Smooth muscle cell of trachea (primary cell): ENCODE data around the gene BCAN. TPM values are rescaled to one million over a fixed set of nuclear protein-coding genes. Genes with fewer than 3 reads are reported as not detected.

ENCODE experiments used
- total RNA-seq: library from RNA; depleted of rRNA; stranded (reverse); fragments of >200 nt; gene quantifications from 2 replicates; pipeline ENCODE4 v1.2.1, GENCODE V29; 2014

Gene BCAN, protein sequence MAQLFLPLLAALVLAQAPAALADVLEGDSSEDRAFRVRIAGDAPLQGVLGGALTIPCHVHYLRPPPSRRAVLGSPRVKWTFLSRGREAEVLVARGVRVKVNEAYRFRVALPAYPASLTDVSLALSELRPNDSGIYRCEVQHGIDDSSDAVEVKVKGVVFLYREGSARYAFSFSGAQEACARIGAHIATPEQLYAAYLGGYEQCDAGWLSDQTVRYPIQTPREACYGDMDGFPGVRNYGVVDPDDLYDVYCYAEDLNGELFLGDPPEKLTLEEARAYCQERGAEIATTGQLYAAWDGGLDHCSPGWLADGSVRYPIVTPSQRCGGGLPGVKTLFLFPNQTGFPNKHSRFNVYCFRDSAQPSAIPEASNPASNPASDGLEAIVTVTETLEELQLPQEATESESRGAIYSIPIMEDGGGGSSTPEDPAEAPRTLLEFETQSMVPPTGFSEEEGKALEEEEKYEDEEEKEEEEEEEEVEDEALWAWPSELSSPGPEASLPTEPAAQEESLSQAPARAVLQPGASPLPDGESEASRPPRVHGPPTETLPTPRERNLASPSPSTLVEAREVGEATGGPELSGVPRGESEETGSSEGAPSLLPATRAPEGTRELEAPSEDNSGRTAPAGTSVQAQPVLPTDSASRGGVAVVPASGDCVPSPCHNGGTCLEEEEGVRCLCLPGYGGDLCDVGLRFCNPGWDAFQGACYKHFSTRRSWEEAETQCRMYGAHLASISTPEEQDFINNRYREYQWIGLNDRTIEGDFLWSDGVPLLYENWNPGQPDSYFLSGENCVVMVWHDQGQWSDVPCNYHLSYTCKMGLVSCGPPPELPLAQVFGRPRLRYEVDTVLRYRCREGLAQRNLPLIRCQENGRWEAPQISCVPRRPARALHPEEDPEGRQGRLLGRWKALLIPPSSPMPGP
- not detected in 2 replicates for total RNA-seq

DNA sequence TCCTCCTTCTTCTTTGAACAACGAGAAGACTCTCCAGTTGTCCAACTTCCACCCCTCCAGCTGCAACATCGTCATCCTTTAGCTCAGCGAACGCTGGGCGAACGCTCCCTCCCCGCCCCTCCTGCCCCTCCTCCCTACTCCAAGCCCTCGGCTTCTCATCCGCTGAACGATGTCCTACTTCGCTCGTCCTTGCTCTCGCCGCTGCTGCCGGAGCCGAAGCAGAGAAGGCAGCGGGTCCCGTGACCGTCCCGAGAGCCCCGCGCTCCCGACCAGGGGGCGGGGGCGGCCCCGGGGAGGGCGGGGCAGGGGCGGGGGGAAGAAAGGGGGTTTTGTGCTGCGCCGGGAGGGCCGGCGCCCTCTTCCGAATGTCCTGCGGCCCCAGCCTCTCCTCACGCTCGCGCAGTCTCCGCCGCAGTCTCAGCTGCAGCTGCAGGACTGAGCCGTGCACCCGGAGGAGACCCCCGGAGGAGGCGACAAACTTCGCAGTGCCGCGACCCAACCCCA is at the start of gene BCAN:
TSS of gene BCAN (plus strand) at position 357 of the 504 bp plus-strand sequence. CDS start 3,938 bp downstream, outside the sequence.

DNA sequence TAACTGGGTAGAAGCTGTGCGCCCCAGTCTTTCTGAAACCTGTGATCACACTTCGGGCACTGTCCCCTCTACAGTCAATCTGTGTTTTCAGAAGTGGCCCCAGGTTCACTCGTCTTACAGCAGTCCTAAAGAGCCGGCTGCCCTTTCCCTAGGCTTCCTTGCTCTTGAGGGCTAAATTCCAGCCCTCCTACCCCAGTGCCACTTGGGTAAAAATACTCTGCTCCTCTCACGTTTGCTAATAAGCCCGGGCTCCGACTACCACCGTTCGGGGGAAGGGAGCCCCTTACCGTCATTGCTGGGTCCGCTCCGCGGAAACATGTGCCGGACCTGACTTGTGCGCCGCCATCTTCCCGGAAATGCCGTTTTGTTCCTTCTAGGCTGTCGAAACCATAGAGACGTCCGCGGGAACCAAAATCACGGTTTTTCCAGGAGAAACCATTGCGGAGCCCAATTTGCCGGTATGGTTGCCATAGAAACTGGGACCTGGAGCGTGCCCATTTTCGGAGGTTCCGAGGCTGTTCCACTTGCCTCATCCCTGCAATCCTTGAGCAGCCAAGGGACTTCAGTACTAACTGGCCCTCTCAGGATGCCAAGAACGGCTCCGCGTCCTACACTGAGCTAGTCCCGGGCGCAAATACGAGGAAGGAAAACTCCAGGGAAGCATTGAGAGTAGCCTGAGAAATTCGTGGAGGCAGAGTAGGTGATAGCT is 40.6 kb upstream of the BCAN start, which contains the start of gene GPATCH4:
TSS of gene GPATCH4 (minus strand) at position 358 of the 709 bp plus-strand sequence.

DNA sequence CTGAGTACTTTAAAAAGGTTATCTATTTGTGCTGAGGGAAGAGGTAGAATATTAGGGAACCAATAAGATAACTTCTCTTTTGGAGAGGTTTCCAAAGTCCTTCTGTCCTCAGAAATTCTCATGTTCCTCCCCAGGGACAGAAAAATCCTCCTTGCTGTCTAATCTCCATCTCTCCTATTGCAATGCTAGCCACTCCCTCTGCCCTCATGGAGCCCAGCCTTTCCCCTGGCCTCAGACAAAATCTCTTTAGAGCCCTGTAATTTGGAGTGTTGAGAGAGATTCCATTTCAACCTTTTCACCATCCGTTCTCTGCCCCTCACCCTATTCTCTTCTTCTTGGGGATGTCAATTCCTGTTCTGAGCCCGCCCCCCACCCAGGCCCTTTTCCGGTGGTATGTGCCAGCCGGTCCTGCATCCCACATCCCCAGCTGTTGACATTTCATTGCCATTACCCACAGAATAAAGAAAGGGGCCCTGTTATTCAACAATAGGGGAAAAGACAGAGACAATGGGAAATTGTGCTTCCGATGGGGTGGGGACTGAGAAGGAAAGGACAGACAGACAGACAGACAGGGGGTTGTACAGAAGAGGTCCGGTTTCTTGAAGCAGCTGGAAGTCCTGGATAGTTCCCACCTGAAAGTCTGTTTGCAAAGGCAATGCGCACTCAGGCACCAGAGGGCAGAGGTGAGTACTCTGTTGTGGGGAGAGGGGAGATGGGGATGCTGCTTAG is 22.9 kb upstream of the BCAN start, which contains the start of gene HAPLN2:
TSS of gene HAPLN2 (plus strand) at position 563 of the 729 bp plus-strand sequence. CDS start 4,076 bp downstream, outside the sequence.

DNA sequence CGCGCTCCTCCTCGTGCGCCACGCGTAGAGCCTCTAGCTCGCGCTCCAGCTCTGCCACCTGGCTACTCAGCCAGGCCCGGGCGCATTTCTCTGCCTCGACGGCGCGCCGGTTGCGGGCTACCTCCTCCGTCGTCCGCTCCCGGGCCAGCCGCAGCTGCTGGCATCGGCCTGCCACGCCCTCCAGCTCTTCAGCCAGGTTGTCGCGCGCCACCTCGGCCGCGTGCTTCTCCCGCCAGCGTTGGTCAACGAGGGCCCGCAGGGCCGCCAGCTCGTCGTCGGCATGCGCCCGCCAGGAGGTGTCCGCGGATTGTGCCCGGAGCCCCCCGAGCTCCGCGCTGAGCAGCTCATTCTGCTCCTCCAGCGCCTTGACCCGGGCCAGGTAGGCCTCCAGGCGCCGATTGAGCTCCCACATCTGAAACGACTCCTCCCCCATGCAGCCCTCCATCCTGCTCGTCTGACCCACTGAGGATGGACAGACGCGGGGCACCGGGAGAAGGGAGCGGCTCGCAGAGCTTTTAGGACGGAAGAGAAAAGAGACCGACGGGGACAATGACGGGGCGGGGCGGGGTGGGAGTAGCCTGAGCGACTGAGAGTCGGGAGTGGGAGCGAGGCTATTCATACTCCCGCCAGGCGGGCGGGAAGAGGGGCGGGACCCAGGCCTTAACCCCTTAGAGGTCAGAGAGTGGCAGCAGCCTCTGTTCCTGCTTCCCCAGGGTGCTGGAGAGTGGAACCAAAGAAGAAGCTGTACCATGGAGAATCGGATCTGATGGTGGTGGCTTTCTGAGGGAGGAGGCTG is 35.1 kb downstream of the BCAN start, which contains the start of gene NES:
TSS of gene NES (minus strand) at position 588 of the 796 bp plus-strand sequence. CDS start at position 445, 143 bp downstream.

DNA sequence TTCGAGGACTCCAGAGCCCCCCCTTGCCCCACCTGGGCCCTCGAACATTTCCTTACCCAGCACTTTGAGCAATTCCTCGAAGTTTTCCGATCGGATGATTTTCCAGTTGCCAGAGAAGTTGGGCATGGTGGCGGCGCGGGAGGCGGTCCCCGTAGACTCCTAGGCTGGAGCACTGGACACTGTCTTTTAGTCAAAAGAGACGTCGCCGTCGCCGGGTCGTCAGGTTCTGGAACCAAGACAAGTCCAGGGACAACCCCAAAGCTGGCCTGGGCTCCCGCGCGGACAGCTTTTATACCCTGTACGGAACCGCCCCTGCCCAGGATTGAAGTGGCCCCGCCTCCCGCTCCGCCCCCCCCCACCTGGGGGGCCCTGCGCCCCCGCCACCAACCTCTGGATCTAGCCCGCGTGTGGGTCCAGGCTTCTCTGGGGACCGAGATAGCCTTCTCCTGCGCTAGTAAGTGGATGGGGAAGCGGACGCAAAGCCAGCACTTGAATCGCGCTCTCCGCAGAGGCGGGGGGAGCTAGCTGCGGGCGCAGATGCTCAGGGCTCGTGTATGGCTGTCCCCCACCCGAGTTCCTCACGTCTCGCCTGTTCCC is 63.5 kb downstream of the BCAN start, which contains the start of gene CRABP2:
TSS of gene CRABP2 (minus strand) at position 263 of the 597 bp plus-strand sequence. CDS start at position 126, 137 bp downstream.

Other genes with a start within 250 kb of the BCAN start
- 11.6 and 12.1 TPM in 2 replicates for gene MEF2D, start 141.3 kb upstream of the BCAN start, total RNA-seq
- gene IQGAP3, start 69.6 kb upstream of the BCAN start, total RNA-seq = 3.8 and 50.3 TPM in 2 replicates
- not detected in 2 replicates for gene TTC24, start 62.4 kb upstream of the BCAN start, total RNA-seq
- gene NAXE, start 50.3 kb upstream of the BCAN start, total RNA-seq = 61.2 and 85.8 TPM in 2 replicates
- gene GPATCH4, start 40.6 kb upstream of the BCAN start, total RNA-seq = 11.9 and 19.9 TPM in 2 replicates
- not detected in 2 replicates for gene HAPLN2, start 22.7 kb upstream of the BCAN start, total RNA-seq
- gene NES, start 35.3 kb downstream of the BCAN start, total RNA-seq = 58.2 and 110 TPM in 2 replicates
- 248 and 256 TPM in 2 replicates for gene CRABP2, start 63.5 kb downstream of the BCAN start, total RNA-seq
- gene METTL25B, start 86.4 kb downstream of the BCAN start, total RNA-seq = 15.9 and 17.0 TPM in 2 replicates
- 4.7 and 7.4 TPM in 2 replicates for gene ISG20L2, start 86.6 kb downstream of the BCAN start, total RNA-seq
- 42.2 and 53.4 TPM in 2 replicates for gene MRPL24, start 99.0 kb downstream of the BCAN start, total RNA-seq
- gene HDGF, start 109.6 kb downstream of the BCAN start, total RNA-seq = 128 and 251 TPM in 2 replicates
- gene PRCC, start 125.4 kb downstream of the BCAN start, total RNA-seq = 14.1 and 15.4 TPM in 2 replicates
- gene SH2D2A, start 174.7 kb downstream of the BCAN start, total RNA-seq = not detected in 2 replicates
- under 0.01 TPM in 1 of 2 replicates, not detected in the other for gene INSRR, start 217.0 kb downstream of the BCAN start, total RNA-seq
- not detected in 2 replicates for gene NTRK1, start 218.7 kb downstream of the BCAN start, total RNA-seq